Hepatocyte (in vitro differentiated cells): Measurements from ENCODE around the gene NAV2. TPM values are rescaled to one million over a fixed set of nuclear protein-coding genes. Genes with fewer than 3 reads are reported as not detected.
A peak's percentile ranks its signal among the peaks of the same experiment; 100 is the strongest.

Experiments
- DNase-seq: peaks from one replicate; pipeline ENCODE4 v3.0.0-alpha.2; 2016; ENCODE audit warnings: low spot score
- H2AFZ ChIP-seq: fragments of 200-600 bp; sonication (generic); 2 replicates; pipeline ENCODE4 v1.6.0; 2016; ENCODE audit warnings: antibody characterized with exemption, mild to moderate bottlenecking
- H3K27ac ChIP-seq: fragments of 200-600 bp; sonication (generic); 2 replicates; pipeline ENCODE4 v1.5.1; 2016; ENCODE audit warnings: mild to moderate bottlenecking
- H3K27me3 ChIP-seq: fragments of 200-600 bp; sonication (generic); 2 replicates; pipeline ENCODE4 v1.6.1; 2016
- H3K36me3 ChIP-seq: fragments of 200-600 bp; sonication (generic); replicated peaks from 2 replicates; pipeline ENCODE4 v1.5.1; 2016; ENCODE audit warnings: low read depth; ENCODE audit not compliant: insufficient read depth
- H3K4me1 ChIP-seq: fragments of 200-600 bp; sonication (generic); 2 replicates; pipeline ENCODE4 v1.5.1; 2016; ENCODE audit warnings: mild to moderate bottlenecking, moderate library complexity; ENCODE audit not compliant: insufficient read depth
- H3K4me2 ChIP-seq: fragments of 200-600 bp; sonication (generic); 2 replicates; pipeline ENCODE4 v1.6.0; 2016
- H3K4me3 ChIP-seq: fragments of 200-600 bp; sonication (generic); 2 replicates; pipeline ENCODE4 v1.5.1; 2016; ENCODE audit warnings: mild to moderate bottlenecking
- H3K79me2 ChIP-seq: fragments of 200-600 bp; sonication (generic); 2 replicates; pipeline ENCODE4 v1.6.0; 2017; ENCODE audit warnings: mild to moderate bottlenecking
- H3K9me2 ChIP-seq: fragments of 200-600 bp; sonication (generic); replicated peaks from 2 replicates; pipeline ENCODE4 v1.6.0; 2017; ENCODE audit warnings: mild to moderate bottlenecking; ENCODE audit not compliant: insufficient read depth
- H3K9me3 ChIP-seq: fragments of 200-600 bp; sonication (generic); 2 replicates; pipeline ENCODE4 v1.5.1; 2016; ENCODE audit warnings: low read depth, mild to moderate bottlenecking
- H4K20me1 ChIP-seq: fragments of 200-600 bp; sonication (generic); 2 replicates; pipeline ENCODE4 v1.6.0; 2016; ENCODE audit warnings: mild to moderate bottlenecking; ENCODE audit not compliant: insufficient read depth, poor library complexity, severe bottlenecking
- EZH2 ChIP-seq: fragments of 200-600 bp; sonication (generic); IDR thresholded peaks from 2 replicates; pipeline ENCODE4 v1.6.1; 2016; ENCODE audit warnings: antibody characterized with exemption, mild to moderate bottlenecking, borderline replicate concordance
- EZH2phosphoT487 ChIP-seq: fragments of 200-600 bp; sonication (generic); IDR thresholded peaks from one replicate; pipeline ENCODE4 v1.6.1; 2018; ENCODE audit warnings: antibody characterized with exemption, mild to moderate bottlenecking, low read depth, moderate library complexity; ENCODE audit not compliant: unreplicated experiment, severe bottlenecking
- WGBS: methylation state at CpG from one replicate; pipeline ENCODE4 v1.1.6; 2016; ENCODE audit warnings: low lambda C conversion rate; ENCODE audit errors: missing lambda C conversion rate; 5-methylcytosine and 5-hydroxymethylcytosine counted together
- polyA plus RNA-seq: library from polyadenylated mRNA; unstranded; fragments of >200 nt; fragmentation: Nextera tagmentation; extraction: Ambion mirVana; gene quantifications from 2 replicates; pipeline ENCODE4 v1.2.1, GENCODE V29; 2016
- total RNA-seq: library from RNA; depleted of rRNA; stranded (reverse); fragments of >200 nt; gene quantifications from 2 replicates; pipeline ENCODE4 v1.2.3, GENCODE V29; 2014
- TF ChIP-seq, protein P1 (sequence below): fragments of 200-600 bp; sonication (generic); IDR thresholded peaks from 2 replicates; pipeline ENCODE4 v1.5.1; 2016; ENCODE audit warnings: antibody characterized with exemption, mild to moderate bottlenecking; ENCODE audit not compliant: poor library complexity

Gene NAV2
- total and polyA plus RNA-seq, 2 experiments from 2014 or later = 23.7 to 30.8 TPM

DNA sequence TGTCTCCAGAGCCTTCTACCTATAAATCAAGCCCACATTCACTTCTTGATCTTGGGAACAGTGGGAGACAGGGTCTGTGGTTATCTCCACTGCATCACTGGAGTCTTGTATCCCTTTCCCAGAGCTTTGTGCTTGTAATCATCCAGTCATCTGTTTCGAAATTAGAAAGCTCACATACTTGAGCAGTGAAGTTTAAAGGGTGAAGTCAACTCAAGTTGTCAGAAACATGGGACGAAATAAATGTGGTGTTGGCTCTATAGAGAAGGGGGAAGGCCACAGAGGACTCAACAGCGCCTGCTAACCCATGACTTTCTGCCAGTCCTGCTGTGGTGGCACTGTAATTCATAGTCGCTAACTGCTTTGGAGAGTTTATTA is 250.2 kb downstream of the NAV2 start:
- Histone ChIP-seq H3K27ac (peak overlapping the region; percentile 42), H3K4me2 (no peak overlapping the region), H3K79me2 (peaks cover 4% of the 10 kb centered on the region), H3K9me2 (no peaks in the 10 kb centered on the region), H2AFZ (no peak overlapping the region), H3K36me3 (no peaks in the 10 kb centered on the region), H3K4me3 (no peak overlapping the region), H3K4me1 (peaks cover 8% of the 10 kb centered on the region), H4K20me1 (no peaks in the 10 kb centered on the region), H3K9me3 (no peaks in the 10 kb centered on the region), H3K27me3 (no peaks in the 10 kb centered on the region)
- WGBS = 71% methylated on average over 4 of the region's 4 CpGs
- TF ChIP-seq EZH2phosphoT487 (no peak), EZH2 (no peak)
- TF ChIP-seq, protein P1, sequence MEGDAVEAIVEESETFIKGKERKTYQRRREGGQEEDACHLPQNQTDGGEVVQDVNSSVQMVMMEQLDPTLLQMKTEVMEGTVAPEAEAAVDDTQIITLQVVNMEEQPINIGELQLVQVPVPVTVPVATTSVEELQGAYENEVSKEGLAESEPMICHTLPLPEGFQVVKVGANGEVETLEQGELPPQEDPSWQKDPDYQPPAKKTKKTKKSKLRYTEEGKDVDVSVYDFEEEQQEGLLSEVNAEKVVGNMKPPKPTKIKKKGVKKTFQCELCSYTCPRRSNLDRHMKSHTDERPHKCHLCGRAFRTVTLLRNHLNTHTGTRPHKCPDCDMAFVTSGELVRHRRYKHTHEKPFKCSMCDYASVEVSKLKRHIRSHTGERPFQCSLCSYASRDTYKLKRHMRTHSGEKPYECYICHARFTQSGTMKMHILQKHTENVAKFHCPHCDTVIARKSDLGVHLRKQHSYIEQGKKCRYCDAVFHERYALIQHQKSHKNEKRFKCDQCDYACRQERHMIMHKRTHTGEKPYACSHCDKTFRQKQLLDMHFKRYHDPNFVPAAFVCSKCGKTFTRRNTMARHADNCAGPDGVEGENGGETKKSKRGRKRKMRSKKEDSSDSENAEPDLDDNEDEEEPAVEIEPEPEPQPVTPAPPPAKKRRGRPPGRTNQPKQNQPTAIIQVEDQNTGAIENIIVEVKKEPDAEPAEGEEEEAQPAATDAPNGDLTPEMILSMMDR = no peak
- no peak for DNase-seq

DNA sequence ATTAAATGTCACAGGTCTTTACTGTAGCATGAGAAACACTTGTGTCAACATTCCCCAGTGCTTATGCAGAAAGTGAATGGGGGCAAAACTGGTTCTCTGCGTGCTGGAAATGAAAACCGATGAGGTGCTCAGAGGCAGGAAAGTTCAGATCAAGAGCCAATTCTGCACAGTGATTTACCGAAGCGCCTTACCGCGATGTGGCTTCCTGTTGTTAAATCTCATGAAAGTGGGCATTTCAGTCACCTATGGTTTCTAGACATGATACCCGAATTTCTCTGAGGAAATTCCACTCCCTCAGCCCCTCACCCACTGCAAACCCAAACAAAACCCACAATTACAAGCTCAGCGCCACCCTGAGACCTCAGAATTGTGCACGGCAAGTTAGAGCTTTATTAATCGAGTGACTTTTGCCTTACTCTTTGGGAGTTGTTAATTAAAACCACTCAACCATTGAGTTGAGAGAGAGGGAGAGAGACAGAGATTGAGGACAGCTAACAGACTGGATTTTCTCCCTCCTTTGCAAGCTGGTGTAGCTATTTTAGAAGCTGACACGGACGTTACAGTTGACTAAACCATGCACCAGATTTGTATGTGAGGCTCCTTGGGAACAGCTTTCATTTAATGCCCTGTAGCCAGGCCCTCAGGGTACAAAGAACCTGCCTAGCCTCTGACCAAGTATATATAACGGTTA is 251.2 kb downstream of the NAV2 start:
- Histone ChIP-seq H2AFZ (no peak overlapping the region), H3K36me3 (no peaks in the 10 kb centered on the region), H4K20me1 (no peaks in the 10 kb centered on the region), H3K27me3 (no peaks in the 10 kb centered on the region), H3K79me2 (peaks cover 7% of the 10 kb centered on the region), H3K27ac (no peak overlapping the region), H3K9me3 (no peaks in the 10 kb centered on the region), H3K4me1 (peaks cover 11% of the 10 kb centered on the region), H3K4me3 (no peak overlapping the region), H3K9me2 (no peaks in the 10 kb centered on the region), H3K4me2 (no peak overlapping the region)
- TF ChIP-seq EZH2 (no peak), EZH2phosphoT487 (no peak)
- TF ChIP-seq, protein P1 = no peak
- DNase-seq = no peak
- 81% methylated on average over 13 of the region's 13 CpGs for WGBS

DNA sequence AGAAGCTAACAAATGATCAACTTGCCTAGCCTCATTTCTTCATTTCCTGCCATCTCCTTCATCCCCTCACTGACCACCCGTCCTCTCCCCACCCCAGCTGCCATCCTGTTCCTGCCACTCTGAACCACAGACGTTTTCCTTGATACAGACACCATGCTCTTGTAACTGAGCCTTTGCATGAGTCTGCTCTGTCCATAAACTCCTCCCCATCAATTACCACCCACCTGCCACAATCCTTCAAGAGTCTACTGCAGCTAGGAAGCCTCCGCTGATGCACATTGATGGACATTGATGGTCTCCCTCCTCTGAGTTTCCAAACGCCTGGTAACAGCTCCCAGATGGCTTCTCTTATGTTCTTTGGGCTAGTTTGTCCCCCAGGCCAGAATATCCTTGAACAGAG is 253.8 kb downstream of the NAV2 start:
- Histone ChIP-seq H3K4me2 (no peak overlapping the region), H3K27me3 (no peaks in the 10 kb centered on the region), H3K9me2 (no peaks in the 10 kb centered on the region), H2AFZ (no peak overlapping the region), H3K9me3 (no peaks in the 10 kb centered on the region), H3K4me1 (peaks cover 11% of the 10 kb centered on the region), H3K79me2 (peaks cover 11% of the 10 kb centered on the region), H3K36me3 (no peaks in the 10 kb centered on the region), H4K20me1 (no peaks in the 10 kb centered on the region), H3K27ac (no peak overlapping the region), H3K4me3 (no peak overlapping the region)
- TF ChIP-seq EZH2 = no peak
- TF ChIP-seq, protein P1 = no peak
- no peak for TF ChIP-seq EZH2phosphoT487
- no peak for DNase-seq
- 86% methylated on average over 4 of the region's 4 CpGs for WGBS
